HG02938 (cell line): ENCODE results near the gene QKI.

Experiments used
- ATAC-seq: cut with Tn5 transposase; IDR thresholded peaks from one replicate; pipeline ENCODE4 v1.9.1; 2021; ENCODE audit warnings: mild to moderate bottlenecking, moderate library complexity; ENCODE audit not compliant: unreplicated experiment

QKI gene

GRCh38 chr6:163390770-163391169, 23.7 kb upstream of the QKI start:
- ATAC-seq, result no peak

GRCh38 chr6:163391985-163392384, 22.5 kb upstream of the QKI start:
- ATAC-seq, result no peak

DNA sequence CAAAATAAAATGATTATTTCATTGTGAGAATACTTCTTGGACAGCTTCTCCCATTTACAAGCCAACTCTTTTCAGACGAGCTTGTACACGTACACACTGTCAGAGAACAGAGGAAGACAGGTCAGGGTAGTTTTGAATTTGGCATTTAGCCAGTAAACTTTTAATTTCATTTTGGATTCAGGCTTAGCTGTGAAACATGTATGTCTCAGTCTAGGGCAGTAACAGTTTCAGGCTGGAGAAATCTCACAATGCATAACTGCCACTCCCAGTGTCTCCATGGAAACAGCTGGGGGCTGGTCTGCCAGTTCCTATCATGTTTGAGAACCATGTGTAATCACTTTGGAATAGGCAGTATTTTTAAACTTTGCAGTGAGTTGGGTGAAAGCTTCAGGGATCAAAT, 22.0 kb upstream of the QKI start:
- no peak for ATAC-seq

GRCh38 chr6:163393923-163394322, 20.6 kb upstream of the QKI start:
- no peak for ATAC-seq

- no peak for ATAC-seq
Observed at GRCh38 chr6:163394659-163395058, 19.9 kb upstream of the QKI start.

GRCh38 chr6:163395122-163395830, 19.2 kb upstream of the QKI start:
- no peak for ATAC-seq

GRCh38 chr6:163395831-163396185, 18.7 kb upstream of the QKI start:
- no peak for ATAC-seq

DNA sequence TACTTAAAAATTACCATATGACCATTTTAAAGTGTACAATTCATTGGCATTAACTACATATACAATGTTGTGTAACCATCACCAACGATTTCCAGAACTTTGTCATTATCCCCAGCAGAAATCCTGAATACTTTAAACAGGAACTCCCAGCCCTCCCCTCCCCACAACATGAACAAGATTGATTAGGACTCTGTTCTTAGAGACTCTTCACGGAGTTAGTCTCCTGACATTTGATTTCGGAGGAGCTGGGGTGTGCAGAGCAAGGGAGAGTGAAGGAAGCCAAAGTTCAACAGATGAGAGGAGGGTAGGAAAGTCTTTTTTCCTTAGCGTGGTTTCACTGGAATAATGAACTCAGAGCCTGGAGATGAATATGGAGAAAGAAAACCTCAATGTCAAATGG, 17.2 kb upstream of the QKI start:
- ATAC-seq, result no peak

DNA sequence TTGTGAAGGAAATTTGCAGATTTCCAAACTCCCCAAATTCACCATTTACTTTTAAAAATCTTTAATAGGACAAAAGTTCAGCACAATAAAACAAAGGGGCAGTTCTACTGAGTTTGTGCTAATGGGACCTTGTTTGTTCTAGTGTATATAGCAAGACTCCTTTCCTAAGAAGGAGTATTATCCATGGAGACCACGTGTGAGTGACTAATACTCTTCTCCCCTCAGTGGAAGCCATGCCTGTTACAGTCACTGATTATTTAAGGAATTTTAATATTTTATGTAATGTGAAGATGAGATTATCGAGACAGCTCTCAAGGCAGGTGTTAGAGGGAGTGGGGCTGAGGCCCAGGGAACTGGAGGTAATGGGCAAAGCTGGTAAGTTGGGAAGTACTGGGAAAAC, 16.4 kb upstream of the QKI start:
- no peak for ATAC-seq

DNA sequence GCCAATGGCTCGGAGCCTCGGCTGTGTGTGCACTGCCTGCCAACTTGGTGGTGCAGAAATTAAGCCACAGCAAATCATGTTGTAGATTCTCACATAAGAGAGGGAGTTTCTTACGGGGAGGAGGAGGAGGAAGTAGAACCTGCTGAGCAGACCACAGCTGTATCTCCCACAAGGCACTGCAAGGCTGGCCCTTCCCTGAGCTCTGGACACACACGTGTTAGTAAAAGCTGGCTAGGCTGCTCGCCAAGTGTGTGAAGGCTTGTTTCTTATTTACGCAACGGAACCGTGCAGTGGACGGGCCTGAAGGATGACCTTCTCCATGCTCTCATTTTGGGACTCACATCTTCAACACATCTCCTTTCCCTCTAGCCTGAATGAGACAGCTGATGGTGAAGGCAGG, 15.7 kb upstream of the QKI start:
- peak; percentile 45 for ATAC-seq

DNA sequence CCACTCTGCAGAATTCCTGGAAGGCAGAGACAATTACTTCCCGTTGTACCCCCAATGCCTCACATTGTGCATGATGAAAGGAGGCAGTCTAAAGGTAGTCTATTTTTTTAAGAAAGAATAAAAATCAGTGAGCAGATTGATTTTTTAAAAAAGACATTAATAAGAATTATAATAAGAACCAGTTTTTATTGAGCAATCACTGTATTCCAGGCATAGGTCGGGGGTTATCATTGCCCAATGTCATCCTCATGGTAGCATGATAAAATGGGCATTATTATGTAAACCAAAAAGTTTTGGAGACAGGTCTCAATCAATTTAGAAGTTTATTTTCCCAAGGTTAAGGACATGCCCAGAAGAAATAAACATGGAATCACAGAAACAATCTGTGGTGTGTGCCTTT, 14.0 kb upstream of the QKI start:
- ATAC-seq, result no peak

- ATAC-seq, result no peak
Observed at GRCh38 chr6:163401039-163401885, 13.3 kb upstream of the QKI start.

GRCh38 chr6:163402616-163403015, 11.9 kb upstream of the QKI start:
- no peak for ATAC-seq

DNA sequence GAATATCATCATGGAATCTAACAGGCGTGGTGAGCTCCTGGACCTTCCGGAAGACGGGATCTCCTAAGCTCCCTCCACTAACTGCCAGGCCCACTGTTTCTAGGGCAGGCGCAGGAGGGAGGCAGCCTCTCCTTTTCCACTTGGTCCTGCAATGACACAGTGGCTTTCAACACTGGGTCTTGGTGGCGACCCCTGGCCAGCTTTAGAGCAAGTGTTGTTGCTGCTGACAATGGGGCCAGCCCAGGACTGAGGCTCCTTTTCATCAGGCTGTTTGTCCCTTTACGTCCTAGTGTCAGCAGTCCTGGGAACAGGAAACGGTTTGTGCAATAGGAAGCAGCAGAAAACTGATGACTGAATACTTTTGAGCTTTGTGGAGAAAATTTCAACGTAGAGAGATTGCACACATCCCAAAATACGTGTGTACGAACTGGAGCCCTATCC, 9.7 kb upstream of the QKI start:
- ATAC-seq, result no peak

- peak; percentile 76 for ATAC-seq
Observed at GRCh38 chr6:163405412-163406309, 8.9 kb upstream of the QKI start.

GRCh38 chr6:163406366-163406765, 8.2 kb upstream of the QKI start:
- peak; percentile 8 for ATAC-seq

DNA sequence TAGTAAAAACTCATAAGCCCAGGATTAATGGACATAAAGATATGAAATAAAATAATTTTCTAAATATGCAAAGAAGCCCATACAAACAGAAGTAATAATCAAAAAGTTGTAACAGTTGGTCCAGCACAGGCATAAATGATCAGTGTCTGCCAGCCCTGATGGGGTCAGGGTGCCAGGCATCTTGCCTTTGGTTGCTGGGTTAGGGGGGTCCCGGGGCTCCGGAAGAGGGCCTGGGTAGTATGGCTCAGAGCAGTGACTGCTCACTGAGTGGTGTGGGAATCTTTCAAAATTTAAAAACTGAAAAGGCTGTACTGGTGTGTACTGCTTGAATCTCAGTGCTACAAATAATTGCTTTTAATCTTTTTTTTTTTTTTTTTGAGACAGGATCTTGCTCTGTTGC, 7.7 kb upstream of the QKI start:
- ATAC-seq, result no peak

DNA sequence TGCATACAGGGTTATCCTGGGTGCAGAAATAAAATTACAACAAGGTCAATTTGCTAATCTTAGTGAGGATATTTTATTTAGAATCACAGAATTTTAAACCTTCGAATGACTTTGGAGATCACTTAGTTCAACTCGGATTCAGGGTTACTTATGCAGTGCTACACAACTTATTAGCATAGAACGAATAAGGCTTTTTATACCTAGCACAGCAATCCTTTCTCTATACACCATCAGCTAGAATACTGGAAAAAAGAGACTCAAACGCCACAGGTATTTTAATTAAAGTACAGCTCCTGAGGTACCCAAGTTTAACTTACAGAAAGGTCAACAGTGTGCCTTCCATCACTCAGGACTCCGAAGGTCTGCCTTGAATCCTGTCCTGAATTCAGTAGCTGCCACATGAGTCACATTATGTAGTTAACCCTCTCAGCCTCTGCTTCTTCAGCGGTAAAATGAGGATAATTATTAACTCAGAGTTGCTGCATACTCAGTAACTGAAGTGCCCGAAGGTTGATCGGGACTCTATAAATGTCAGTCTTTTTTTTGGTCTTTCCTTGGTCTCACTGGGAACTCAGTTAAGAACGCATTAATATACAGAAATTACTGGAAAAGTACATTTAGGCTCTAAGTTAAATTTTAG, 6.0 kb upstream of the QKI start:
- ATAC-seq, result no peak

DNA sequence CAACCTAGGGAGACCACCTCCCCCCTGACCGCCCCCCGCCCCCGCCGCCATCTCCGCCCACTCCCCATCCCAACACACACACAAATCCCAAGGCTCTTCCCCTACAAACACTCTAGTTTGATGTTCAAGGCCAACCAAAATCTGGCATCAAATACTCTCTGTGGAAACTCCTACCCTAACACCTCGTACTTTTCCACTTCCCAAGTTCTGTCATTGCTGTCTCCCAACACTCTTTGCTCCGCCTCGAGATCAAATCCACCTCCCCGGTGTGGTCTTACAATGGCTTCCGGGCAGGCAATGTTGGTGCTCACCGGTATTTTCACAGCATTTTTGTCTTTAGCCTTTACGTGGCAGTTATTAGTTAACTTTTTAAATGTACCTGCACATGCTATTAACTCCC, 4.8 kb upstream of the QKI start:
- ATAC-seq, result no peak

GRCh38 chr6:163412341-163412740, 2.2 kb upstream of the QKI start:
- ATAC-seq, result no peak

GRCh38 chr6:163412801-163413344, 1.6 kb upstream of the QKI start:
- ATAC-seq, result no peak
